Body of pancreas (tissue), 4 donors: ENCODE measurements around the gene EYS.
"Not testable (repeated sequence)": the region's sequence is repeated elsewhere in the genome, so short reads cannot be mapped to it uniquely, and the experiment has no call there.

Source experiments
- POLR2A ChIP-seq, 3 donors: fragments of 450-650 bp; IDR thresholded peaks; one replicate each; pipeline ENCODE4 v1.6.1; 2016; ENCODE audit warnings: antibody characterized with exemption in 3 of 3, mild to moderate bottlenecking in 2 of 3
- TF ChIP-seq, protein P1 (sequence below), 7 experiments: fragments of 450-650 bp in 4 of 7; fragments of 200-600 bp in 3 of 7; sonication (generic) in 3 of 7; IDR thresholded peaks; one replicate each; pipeline ENCODE4 v1.5.1; 2016 to 2019; ENCODE audit warnings: antibody characterized with exemption in 7 of 7

DNA sequence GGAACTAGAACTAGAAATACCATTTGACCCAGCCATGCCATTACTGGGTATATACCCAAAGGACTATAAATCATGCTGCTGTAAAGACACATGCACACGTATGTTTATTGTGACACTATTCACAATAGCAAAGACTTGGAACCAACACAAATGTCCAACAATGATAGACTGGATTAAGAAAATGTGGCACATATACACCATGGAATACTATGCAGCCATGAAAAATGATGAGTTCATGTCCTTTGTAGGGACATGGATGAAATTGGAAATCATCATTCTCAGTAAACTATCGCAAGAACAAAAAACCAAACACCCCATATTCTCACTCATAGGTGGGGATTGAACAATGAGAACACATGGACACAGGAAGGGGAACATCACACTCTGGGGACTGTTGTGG is 1968.8 kb downstream of the EYS start:
- TF ChIP-seq, protein P1, sequence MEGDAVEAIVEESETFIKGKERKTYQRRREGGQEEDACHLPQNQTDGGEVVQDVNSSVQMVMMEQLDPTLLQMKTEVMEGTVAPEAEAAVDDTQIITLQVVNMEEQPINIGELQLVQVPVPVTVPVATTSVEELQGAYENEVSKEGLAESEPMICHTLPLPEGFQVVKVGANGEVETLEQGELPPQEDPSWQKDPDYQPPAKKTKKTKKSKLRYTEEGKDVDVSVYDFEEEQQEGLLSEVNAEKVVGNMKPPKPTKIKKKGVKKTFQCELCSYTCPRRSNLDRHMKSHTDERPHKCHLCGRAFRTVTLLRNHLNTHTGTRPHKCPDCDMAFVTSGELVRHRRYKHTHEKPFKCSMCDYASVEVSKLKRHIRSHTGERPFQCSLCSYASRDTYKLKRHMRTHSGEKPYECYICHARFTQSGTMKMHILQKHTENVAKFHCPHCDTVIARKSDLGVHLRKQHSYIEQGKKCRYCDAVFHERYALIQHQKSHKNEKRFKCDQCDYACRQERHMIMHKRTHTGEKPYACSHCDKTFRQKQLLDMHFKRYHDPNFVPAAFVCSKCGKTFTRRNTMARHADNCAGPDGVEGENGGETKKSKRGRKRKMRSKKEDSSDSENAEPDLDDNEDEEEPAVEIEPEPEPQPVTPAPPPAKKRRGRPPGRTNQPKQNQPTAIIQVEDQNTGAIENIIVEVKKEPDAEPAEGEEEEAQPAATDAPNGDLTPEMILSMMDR (IDR thresholded peaks at IDR 0.05) = not testable (repeated sequence)
- not testable (repeated sequence) for TF ChIP-seq POLR2A (IDR thresholded peaks at IDR 0.05)
